Neural cell (in vitro differentiated cells): ENCODE data around the gene CDH12.

Experiments used
- CTCF ChIP-seq: fragments of 450-650 bp; IDR thresholded peaks from 2 replicates; pipeline ENCODE4 v1.5.1; 2014; ENCODE audit warnings: antibody characterized with exemption, mild to moderate bottlenecking, moderate library complexity; ENCODE audit not compliant: poor library complexity, severe bottlenecking
- EZH2 ChIP-seq: fragments of 200-600, 300-800 bp; shearing (Covaris generic), sonication (generic); IDR thresholded peaks from 2 replicates; pipeline ENCODE4 v1.6.1; 2014; ENCODE audit warnings: antibody characterized with exemption, low read length, borderline replicate concordance, mild to moderate bottlenecking; ENCODE audit not compliant: insufficient read depth, poor library complexity, severe bottlenecking

- TF ChIP-seq EZH2, result no peak
- peak; percentile 65 for TF ChIP-seq CTCF
Measured at GRCh38 chr5:21817668-21818369, 1035.3 kb downstream of the CDH12 start.
